GM19438 (cell line): ENCODE results near the gene ANKRD11.

ENCODE experiments used
- ATAC-seq: cut with Tn5 transposase; IDR thresholded peaks from one replicate; pipeline ENCODE4 v1.9.1; 2021; ENCODE audit warnings: low read depth; ENCODE audit not compliant: unreplicated experiment

The ANKRD11 gene

GRCh38 chr16:89219365-89219764 is 271.0 kb downstream of the ANKRD11 start:
- ATAC-seq, result no peak
